ENCODE data around the gene RBM34.

Gene RBM34

DNA sequence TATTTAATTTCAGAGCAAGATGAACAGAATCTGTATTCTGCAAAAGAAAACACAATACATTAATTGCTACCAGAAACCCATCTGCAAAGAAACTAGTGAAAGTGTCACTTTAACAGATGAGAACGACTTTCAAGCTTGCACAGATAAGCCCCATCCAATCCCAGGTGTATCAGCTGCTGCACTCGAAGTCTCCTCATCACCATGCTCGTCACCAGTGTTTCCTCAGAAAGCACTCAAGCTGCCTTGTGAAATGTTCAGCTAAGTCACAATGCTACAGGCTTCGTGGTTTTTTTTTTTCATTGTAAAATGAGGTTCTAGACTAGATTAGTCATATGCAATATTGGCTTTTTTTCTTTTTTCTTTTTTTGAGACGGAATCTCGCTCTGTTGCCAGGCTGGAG lies 29.1 kb downstream of the RBM34 start:
- Histone ChIP-seq H3K27ac (ENCODE audit: poor library complexity, severe bottlenecking) (no peak overlapping the region), H3K36me3 (ENCODE audit: low read depth) (peaks cover 38% of the 10 kb centered on the region), H3K9me3 (ENCODE audit: severe bottlenecking) (no peaks in the 10 kb centered on the region), H3K4me1 (ENCODE audit: insufficient read depth, poor library complexity, severe bottlenecking) (peaks cover 3% of the 10 kb centered on the region), H3K4me3 (ENCODE audit: severe bottlenecking) (no peak overlapping the region), H3K27me3 (ENCODE audit: insufficient read depth, poor library complexity, severe bottlenecking) (no peaks in the 10 kb centered on the region)
- ATAC-seq (ENCODE audit: low read depth), result no peak
- DNase-seq (ENCODE audit: low spot score), result no peak
- TF ChIP-seq, protein P1, sequence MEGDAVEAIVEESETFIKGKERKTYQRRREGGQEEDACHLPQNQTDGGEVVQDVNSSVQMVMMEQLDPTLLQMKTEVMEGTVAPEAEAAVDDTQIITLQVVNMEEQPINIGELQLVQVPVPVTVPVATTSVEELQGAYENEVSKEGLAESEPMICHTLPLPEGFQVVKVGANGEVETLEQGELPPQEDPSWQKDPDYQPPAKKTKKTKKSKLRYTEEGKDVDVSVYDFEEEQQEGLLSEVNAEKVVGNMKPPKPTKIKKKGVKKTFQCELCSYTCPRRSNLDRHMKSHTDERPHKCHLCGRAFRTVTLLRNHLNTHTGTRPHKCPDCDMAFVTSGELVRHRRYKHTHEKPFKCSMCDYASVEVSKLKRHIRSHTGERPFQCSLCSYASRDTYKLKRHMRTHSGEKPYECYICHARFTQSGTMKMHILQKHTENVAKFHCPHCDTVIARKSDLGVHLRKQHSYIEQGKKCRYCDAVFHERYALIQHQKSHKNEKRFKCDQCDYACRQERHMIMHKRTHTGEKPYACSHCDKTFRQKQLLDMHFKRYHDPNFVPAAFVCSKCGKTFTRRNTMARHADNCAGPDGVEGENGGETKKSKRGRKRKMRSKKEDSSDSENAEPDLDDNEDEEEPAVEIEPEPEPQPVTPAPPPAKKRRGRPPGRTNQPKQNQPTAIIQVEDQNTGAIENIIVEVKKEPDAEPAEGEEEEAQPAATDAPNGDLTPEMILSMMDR (IDR thresholded peaks at IDR 0.05; ENCODE audit: poor library complexity, severe bottlenecking), result no peak

DNA sequence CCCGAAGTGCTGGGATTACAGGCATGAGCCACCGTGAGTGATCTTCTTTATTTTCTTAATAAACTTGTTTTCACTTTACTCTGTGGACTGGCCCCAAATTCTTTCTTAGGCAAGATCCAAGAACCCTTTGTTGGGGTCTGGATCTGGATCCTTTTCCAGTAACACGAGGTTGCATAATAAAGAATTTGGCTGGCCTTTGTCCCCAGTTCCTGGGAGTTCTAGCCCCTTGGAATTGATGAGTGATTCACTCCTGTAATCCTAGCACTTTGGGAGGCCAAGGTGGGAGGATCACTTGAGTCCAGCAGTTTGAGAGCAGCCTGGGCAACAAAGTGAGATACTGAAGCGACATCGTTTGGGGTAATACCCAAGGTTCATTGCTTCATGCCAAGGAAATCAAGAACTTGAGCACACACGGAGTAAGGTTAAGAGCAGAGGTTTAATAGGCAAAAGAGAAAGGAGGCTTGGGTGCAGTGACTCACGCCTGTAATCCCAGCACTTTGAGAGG lies 30.2 kb downstream of the RBM34 start:
- Histone ChIP-seq H3K4me1 (ENCODE audit: insufficient read depth, poor library complexity, severe bottlenecking) (peaks cover 7% of the 10 kb centered on the region), H3K27ac (ENCODE audit: poor library complexity, severe bottlenecking) (no peak overlapping the region), H3K4me3 (ENCODE audit: severe bottlenecking) (no peak overlapping the region), H3K27me3 (ENCODE audit: insufficient read depth, poor library complexity, severe bottlenecking) (no peaks in the 10 kb centered on the region), H3K36me3 (ENCODE audit: low read depth) (peaks cover 38% of the 10 kb centered on the region), H3K9me3 (ENCODE audit: severe bottlenecking) (no peaks in the 10 kb centered on the region)
- ATAC-seq (ENCODE audit: low read depth) (no peak), DNase-seq (ENCODE audit: low spot score) (no peak)
- TF ChIP-seq, protein P1 (IDR thresholded peaks at IDR 0.05; ENCODE audit: poor library complexity, severe bottlenecking), result no peak

DNA sequence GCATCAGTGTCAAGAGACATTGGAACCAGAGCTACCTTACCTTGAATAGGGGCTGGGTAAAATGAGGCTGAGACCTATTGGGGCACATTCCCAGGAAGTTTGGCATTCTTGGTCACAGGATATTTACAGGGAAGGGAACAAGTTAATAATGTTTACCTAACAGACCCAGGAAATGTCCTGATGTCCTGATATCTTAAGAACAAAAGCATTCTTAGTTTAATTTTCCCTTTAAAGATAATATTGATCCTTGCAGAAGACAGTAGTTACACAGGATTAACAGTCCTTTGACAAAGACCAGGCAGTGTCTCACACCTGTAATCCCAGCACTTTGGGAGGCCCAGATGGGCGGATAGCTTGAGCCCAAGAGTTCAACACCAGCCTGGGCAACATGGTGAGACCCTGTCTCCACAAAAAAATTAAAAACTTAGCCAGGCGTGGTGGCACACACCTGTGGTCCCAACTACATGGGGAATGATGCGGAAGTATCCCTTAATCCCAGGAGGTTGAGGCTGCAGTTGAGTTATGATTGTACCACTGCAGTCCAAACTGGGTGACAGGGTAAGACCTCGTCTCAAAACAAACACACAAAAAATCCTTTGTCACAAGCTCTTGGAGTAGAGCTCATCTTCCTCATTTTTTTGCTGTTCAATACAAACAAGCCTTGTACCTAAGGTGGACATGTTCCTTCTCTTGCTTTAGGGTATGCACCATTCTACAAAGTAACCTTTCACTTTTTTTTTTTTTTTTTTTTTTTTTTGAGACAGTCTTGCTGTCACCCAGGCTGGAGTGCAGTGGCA lies 31.1 kb downstream of the RBM34 start:
- peaks cover 7% of the 10 kb centered on the region for H3K4me1 ChIP-seq (ENCODE audit: insufficient read depth, poor library complexity, severe bottlenecking)
- H3K9me3 ChIP-seq (ENCODE audit: severe bottlenecking), result no peaks in the 10 kb centered on the region
- peaks cover 40% of the 10 kb centered on the region for H3K36me3 ChIP-seq (ENCODE audit: low read depth)
- no peak overlapping the region for H3K4me3 ChIP-seq (ENCODE audit: severe bottlenecking)
- no peak overlapping the region for H3K27ac ChIP-seq (ENCODE audit: poor library complexity, severe bottlenecking)
- no peaks in the 10 kb centered on the region for H3K27me3 ChIP-seq (ENCODE audit: insufficient read depth, poor library complexity, severe bottlenecking)
- TF ChIP-seq, protein P1 (IDR thresholded peaks at IDR 0.05; ENCODE audit: poor library complexity, severe bottlenecking), result no peak
- no peak for DNase-seq (ENCODE audit: low spot score)
- ATAC-seq (ENCODE audit: low read depth), result no peak

DNA sequence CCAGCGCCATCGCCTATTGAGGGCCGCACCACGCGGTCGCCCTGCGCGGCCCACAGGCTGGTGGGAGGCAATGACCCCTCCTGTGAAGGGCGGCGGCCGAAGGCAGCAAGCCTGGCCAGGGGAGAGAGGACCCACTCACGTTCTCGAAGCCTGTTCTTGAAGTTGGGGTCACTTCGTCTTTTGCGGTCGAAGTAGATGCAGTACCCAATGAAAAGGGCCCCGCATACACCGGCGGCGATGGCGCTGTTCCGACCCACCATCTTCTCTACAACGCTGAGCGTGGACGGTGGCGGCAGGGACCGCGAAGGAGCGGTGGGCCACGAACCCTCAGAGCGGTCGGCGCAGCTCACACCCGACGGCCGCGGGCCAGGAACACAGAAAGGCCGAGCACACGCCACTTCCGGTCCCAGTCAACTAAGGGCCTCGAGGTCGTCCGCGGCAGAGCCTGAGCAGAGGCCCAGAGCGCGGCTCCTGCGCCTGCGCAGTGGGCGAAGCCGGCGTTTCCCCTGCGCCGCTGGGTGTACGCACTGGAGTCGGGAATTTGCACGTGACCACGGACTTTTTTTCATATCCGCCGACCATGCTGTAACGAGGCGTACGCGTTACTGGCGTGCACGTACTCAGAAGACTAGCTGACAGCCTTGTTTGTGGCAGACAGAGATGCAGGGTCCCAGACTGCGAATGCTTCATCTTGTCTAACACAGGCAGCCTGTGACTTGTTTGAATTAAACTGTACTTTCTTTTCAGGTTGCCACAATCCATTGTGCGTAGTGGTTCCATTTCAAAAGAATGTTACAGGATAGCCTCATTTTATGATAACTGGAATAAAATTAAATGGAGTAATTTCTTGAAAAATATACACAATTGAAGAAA lies 32.4 kb downstream of the RBM34 start, which contains the start of gene TOMM20:
TSS of gene TOMM20 (minus strand) at position 382 of the 873 bp plus-strand sequence. CDS start at position 260, 122 bp downstream.
- ATAC-seq (ENCODE audit: low read depth) (peak; percentile 95), DNase-seq (ENCODE audit: low spot score) (peak; percentile 91)
- H3K36me3 ChIP-seq (ENCODE audit: low read depth), result peaks cover 47% of the 10 kb centered on the region

More for the DNA sequence above, 32.4 kb downstream of the RBM34 start, which contains the start of gene TOMM20:
- peaks cover 11% of the 10 kb centered on the region for H3K4me1 ChIP-seq (ENCODE audit: insufficient read depth, poor library complexity, severe bottlenecking)
- peak within 1 kb of the TSS; percentile 80 for H3K4me3 ChIP-seq (ENCODE audit: severe bottlenecking)
- no peaks in the 10 kb centered on the region for H3K27me3 ChIP-seq (ENCODE audit: insufficient read depth, poor library complexity, severe bottlenecking)
- H3K27ac ChIP-seq (ENCODE audit: poor library complexity, severe bottlenecking), result peak within 1 kb of the TSS; percentile 58
- H3K9me3 ChIP-seq (ENCODE audit: severe bottlenecking), result no peaks in the 10 kb centered on the region
- TF ChIP-seq, protein P1 (IDR thresholded peaks at IDR 0.05; ENCODE audit: poor library complexity, severe bottlenecking), result no peak
